Kidney tubule cell (primary cell): Measurements from ENCODE around the gene HERPUD1.
A peak's percentile ranks its signal among the peaks of the same experiment; 100 is the strongest.
"Not testable (repeated sequence)": the region's sequence is repeated elsewhere in the genome, so short reads cannot be mapped to it uniquely, and the experiment has no call there.

Experiments
- DNase-seq: peaks from one replicate; pipeline ENCODE4 v3.0.0-alpha.2; 2018; ENCODE audit warnings: low spot score

The HERPUD1 gene, protein sequence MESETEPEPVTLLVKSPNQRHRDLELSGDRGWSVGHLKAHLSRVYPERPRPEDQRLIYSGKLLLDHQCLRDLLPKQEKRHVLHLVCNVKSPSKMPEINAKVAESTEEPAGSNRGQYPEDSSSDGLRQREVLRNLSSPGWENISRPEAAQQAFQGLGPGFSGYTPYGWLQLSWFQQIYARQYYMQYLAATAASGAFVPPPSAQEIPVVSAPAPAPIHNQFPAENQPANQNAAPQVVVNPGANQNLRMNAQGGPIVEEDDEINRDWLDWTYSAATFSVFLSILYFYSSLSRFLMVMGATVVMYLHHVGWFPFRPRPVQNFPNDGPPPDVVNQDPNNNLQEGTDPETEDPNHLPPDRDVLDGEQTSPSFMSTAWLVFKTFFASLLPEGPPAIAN

DNA sequence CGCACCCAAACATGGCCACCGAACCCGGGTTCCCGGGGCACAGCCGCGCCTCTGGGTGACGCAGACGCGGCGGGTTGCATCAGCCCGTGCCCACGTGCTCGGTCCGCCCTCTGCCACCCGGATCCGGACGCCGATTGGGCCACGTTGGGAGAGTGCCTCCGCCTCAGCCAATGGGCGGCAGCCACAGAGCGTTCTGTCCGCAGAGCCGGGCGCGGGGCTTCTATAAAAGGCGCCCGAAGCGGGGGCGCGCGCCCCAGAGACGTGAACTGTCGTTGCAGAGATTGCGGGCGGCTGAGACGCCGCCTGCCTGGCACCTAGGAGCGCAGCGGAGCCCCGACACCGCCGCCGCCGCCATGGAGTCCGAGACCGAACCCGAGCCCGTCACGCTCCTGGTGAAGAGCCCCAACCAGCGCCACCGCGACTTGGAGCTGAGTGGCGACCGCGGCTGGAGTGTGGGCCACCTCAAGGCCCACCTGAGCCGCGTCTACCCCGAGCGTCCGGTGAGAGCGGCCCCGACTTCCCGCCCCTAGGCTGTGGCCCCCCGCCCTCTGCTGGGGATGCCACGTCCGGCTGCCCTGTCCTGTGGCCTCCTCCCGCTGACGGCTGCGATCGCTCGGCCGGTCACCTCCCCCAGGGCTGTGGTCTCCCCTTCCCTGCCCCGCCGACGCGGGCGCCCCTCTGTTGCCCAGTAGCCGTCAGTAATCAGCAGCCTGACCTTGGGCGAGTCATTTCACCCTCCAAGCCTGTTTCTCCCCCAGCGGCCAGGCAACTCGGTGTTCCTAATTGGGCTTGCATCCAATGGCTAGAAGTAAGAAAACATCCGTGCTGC is at the start of gene HERPUD1:
TSS of gene HERPUD1 (plus strand) at position 251 of the 829 bp plus-strand sequence. CDS start at position 354, 103 bp downstream.
- DNase-seq = peak; percentile 98

DNA sequence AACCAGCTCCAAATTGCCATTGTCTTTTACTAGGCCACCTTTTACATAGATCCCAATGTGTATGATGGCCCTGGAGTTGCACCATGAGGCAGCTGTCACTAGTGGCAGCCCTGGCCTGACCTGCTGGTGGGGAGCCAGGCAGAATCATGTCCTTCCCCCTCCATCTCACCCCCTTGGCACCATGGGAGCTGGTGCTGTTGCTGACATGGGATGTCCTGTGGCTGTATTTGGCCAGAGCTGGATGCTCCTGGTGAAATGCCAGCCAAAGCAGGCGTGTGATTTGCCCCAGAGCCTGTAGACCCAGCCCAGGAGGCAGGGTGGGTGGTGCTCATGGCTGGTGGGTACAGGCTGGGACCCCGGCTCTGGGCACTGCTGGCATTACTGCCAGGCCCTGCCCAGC is 48.4 kb upstream of the HERPUD1 start:
- DNase-seq = no peak

DNA sequence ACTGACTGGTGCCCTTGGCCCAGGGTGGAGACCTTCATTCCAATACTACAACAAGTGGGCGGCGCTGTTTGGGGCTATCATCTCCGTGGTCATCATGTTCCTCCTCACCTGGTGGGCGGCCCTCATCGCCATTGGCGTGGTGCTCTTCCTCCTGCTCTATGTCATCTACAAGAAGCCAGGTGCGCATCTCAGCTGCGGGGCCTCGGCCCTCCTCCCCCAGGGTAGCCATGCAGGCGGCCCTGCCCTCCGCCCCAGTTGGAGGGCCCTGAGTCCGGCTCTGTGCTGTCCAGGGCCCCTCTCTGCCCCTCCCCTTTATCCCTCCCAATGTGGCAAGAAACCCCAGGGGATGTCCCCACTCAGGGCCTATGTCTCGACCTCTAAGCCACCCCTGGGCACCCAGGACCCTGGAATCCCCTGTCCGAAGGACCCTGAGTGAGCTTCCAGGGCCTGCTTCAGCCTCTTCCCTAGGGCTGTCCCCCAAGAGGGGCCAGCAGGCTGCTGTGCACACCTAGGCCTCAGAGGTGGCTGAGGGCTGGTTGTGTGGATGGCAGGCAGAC is 47.8 kb upstream of the HERPUD1 start:
- no peak for DNase-seq

DNA sequence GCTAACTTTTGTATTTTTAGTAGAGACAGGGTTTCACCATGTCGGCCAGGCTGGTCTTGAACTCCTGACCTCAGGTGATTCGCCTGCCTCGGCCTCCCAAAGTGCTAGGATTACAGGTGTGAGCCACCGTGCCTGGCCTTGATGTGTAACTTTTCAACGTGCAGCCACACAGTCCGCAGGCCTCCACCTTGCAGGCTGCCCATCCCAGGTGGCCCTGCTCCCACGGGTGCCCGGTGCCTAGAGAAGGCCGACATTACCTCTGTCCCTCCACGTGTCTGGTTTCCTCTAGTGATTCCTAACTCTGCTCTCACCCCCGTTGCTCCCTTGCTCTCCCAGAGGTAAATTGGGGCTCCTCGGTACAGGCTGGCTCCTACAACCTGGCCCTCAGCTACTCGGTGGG is 47.0 kb upstream of the HERPUD1 start:
- not testable (repeated sequence) for DNase-seq

DNA sequence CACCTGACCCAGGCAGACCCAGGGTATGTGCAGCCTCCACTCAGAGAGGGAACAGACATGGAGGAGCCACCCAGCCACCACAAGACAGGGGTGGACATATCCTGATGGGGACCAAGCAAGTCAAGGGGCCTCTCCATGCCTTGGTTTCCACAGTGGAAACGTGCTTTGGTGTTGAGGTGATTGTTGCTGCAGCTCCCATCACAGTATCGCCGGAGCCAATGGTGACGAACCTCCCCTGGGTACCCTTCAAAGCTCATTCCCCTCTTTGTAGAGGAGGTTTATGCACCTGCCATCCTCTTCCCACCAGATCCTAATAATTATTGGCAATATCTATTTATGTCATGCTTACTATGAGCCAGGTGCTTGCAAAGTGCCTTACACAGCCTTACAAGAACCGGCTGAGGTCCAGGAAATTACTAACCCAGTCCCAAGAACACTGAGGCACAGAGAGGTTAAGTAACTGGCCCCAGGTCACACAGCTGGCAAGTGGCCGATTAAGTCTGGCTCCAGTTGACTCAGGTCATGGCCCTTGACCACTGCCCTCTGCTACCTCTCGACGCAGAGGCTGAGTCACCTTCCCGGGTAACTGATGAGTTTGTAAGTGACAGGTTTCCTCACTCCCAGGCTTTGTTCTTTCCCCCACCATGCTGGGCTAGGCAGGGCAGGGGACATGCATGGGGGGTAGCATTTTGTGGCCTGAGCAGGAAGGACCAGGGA is 46.3 kb upstream of the HERPUD1 start:
- DNase-seq = no peak

DNA sequence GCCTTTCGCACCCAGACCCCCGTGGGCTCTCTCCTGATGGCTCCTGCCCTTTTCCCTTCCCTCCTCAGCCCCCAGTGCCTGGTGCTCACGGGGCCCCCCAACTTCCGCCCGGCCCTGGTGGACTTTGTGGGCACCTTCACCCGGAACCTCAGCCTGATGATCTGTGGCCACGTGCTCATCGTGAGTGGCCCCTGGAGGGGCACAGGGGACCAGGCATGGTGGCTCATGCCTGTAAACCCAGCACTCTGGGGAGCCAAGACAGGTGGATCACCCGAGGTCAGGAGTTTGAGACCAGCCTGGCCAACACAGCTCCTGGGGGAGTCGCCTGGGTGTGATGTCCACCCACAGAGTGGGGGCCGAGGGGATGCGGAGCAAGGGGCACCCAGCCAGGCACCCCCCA is 45.6 kb upstream of the HERPUD1 start:
- DNase-seq = no peak

DNA sequence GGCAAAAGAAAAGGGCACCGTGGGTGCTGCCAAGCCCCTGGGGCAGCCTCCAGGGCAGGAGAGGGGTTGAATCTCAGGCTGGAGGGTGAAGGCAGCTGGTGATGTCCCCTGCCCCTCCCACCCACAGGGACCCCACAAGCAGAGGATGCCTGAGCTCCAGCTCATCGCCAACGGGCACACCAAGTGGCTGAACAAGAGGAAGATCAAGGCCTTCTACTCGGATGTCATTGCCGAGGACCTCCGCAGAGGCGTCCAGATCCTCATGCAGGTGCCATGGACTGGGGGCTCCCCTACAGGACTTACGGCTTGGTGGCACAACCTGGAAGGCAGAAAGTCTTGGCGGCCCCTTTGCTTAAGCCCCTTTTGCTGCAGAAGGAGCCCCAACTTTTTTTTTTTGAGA is 45.1 kb upstream of the HERPUD1 start:
- DNase-seq = no peak

DNA sequence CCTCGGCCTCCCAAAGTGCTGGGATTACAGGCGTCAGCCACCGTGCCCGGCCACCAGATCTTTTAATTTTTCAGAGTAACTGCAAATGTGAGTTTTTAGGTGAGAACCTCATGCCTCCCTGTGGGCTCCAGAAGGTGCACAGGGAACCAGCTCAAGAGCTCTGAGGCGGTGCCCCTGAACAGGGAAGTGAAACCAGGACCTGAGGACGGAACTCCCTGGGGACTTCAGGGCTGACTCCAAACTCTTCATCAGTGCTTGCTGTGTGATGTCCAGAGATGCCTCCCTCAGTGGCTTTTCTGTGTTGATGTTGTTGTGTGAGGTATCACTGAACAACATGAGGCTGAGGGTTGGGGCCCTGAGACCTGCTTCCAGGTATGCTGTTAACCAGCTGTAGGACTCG is 43.1 kb upstream of the HERPUD1 start:
- no peak for DNase-seq

DNA sequence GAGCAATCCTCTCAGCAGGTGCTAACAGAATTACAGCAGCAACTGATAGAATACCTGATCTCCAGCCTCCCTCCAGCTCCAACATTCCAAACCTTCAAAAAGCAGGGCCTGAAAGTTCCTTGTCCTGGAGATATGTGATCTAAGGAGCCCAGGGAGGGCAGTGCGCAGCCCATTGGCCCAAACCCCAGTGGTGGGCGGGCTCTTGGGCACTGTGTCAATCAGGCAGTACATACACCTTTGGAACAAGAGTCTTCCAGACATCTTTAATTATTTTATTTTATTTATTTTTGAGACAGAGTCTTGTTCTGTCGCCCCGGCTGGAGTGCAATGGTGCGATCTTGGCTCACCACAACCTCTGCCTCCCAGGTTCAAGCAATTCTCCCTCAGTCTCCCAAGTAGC is 42.7 kb upstream of the HERPUD1 start:
- DNase-seq = no peak

DNA sequence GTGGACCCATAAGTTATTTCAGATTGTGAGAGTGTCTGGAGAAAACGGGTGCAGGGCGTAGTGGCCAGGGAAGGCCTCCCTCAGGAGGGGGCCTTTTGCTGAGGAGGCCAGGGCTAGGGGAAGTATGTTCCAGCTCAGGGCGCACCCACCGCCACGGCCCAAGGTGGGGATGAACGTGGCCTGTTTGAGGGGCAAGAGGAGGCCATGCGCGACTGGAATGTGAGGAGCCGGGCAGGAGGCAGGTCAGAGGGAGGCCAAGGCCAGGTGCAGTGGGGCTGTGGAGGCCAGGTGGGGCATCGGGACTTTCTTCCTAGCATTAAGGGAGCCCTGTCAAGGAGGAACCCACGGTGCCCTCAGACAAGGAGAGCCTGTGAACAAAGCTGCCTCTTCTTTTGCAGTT is 40.3 kb upstream of the HERPUD1 start:
- DNase-seq = no peak

DNA sequence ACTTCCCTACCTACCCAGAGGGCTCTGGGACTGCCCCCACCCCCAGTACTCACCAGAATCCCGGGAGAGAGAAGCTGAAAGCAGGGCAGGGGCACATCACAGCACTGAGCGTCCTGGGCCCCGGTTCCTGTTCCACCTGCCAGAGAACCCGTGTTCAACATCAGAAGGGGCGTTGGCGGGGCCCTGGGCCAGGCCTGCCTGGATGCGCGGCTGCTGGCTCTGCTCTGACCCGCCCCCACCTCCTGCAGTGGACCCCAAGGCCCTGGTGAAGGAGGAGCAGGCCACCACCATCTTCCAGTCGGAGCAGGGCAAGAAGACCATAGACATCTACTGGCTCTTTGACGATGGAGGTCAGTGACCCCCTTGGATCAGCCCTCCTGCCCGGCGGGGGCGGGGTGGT is 39.2 kb upstream of the HERPUD1 start:
- no peak for DNase-seq

DNA sequence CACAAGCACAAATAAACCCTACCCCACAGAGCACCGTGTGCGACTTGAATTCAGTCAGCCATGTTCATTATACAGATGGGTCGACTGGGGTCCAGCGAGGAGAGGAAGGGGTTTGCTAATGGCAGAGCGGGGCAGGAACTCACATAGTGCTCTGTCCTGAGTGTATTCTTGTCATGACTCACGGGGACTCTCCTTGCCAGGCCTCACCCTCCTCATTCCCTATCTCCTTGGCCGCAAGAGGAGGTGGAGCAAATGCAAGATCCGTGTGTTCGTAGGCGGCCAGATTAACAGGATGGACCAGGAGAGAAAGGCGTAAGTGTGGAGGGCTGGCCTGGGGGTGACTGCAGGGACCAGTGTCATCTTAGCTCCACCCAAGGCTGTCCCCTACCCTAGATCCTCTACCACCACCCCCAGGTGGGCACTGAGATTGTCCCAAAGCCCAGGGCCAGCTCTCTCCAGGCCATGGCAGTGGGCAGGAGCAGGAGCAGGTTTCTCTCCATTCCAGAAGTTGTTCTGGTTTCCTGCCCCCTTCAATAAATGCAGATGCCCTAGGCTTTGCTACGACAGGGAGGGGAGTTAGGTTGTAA is 37.5 kb upstream of the HERPUD1 start:
- no peak for DNase-seq

DNA sequence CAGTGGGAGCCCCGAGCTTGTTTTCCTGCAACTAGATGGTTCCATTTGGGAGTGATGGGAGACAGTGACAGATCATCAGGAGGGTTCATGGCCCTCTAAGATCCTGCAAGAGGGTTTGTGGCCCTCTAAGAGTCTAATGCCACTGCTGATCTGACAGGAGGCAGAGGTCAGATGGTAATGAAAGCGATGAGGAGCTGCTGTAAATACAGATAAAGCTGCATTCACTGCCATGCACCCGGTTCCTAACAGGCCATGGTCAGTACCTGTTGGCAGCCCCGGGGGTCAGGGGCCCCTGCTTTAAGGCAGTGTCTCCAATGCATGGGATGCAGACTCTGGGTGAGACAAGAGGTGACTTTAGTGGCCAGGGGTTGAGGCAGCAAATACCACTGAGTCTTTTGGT is 36.1 kb upstream of the HERPUD1 start:
- no peak for DNase-seq

DNA sequence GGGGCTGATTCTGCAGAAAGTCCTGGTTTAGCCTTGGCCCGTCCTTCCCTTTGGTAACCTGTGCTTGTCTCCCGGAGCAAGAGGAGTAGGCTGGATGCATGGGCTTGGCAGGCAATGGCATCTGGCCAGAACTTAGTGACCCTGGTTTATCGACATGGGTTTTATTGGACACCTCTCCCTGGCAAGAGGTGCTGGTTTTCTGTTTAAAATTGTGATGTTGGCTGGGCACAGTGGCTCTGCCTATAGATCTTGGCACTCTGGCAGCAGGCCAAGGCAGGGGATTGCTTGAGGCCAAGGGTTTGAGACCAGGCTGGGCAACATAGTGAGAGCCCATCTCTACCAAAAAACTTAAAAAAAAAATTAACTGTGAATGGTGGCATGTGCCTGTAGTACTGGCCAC is 35.7 kb upstream of the HERPUD1 start:
- no peak for DNase-seq

DNA sequence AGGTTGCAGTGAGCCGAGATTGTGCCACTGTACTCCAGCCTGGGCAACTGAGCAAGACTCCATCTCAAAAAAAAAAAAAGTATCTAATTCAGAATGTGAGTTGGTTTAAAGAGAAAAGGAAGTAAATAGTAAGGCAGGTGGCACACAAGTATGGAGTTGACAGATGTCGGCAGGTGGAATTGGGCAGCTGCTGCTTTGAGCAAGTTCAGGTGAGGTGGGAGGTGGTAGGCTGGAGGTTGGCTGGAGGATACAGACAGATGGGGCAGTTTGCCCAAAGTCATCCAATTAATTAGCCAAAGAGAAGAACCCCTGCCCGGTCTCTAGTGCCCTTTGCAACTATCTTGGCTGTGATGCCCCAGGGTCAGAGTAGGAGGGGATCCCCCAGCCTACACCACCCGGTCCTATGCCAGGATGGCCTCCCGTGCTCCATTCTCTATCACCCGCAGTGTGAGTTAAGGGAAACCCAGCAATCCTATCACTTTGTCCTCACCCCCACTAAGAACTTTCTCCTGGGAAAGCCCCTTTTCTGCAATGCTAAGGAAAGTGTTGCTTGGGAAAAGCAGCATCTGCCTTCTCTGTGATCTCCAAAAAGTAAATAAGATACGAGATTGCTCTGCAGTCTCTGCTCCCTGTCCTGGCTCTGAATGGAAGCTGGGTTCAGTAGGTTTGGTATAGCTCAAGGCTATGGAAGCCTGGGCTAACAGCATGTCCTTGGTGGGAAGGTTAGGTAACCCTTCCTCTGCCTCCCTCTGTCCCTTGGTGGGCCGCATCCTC is 34.7 kb upstream of the HERPUD1 start:
- no peak for DNase-seq

DNA sequence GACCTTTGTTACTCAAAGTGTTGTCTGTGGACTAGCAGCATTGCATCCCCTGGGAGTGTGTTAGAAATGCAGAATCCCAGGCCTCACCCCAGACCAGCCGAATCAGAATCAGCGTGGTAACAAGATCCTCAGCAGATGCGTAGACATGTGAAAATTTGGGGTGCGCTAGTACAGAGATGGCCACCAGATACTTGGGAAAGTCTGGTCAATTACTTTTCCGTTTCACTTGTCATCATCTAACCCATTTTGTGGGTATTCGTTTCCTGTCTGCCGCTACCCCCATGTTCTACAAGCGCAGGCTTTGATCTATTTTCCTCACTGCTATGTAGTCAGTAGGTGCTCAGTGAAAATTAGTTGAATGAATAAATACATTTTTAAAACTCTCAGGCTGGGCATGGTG is 33.1 kb upstream of the HERPUD1 start:
- no peak for DNase-seq

DNA sequence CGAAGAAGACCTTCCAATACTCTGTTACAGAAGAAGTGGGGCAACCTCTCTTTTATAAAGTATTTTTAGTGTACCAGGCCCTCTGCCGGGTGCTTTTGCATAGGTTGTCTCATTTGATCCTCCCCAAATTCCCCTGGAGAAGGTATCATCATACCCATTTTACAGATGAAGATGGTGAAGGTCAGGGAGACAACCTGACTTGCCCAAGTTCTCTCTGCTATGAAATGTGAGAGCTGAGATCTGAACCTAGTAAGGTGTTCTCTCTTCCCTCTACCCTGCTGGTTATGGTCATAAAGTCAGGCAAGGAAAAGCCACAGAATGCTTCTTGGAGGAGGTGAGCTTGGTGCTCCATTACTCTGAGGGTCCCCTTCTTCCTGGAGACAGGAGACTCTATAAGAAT is 28.1 kb upstream of the HERPUD1 start:
- DNase-seq = no peak

DNA sequence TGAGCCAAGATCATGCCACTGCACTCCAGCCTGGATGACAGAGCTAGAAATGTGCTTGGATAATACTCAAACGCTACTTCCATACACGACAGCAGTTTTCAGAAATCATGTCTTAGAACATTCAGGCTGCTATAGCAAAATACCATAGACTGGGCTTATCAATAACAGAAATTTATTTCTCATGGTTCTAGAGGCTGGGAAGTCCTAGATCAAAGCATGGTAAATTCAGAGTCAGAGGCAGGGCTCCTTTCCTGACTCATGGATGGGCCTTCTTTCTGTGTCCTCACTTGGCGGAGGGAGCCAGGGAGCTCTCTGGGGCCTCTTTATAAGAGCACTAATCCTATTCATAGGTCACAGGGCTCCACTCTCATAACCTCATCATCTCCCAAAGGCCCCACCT is 24.5 kb upstream of the HERPUD1 start:
- no peak for DNase-seq

DNA sequence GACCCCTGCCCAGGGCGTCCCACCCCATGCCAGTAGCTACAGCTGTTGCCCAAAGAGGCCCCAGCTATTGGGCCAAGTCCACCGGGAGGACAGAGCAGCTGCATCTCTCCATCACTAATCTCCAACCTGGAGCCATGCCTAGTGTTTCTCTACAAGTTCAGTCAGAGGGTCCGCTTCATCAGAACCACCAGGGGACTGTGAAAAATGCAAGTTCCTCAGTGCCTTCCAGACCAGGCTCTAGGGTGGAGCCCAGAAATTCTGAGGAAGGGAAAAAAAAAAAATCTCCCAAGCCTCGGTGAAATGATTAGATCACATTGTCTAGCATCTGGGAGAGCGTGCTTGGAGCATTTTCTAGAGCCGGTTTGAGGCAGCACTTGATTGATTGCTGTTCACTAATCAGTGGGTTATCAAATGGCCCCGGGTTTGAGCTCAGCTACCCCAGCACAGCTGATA is 22.4 kb upstream of the HERPUD1 start:
- no peak for DNase-seq

DNA sequence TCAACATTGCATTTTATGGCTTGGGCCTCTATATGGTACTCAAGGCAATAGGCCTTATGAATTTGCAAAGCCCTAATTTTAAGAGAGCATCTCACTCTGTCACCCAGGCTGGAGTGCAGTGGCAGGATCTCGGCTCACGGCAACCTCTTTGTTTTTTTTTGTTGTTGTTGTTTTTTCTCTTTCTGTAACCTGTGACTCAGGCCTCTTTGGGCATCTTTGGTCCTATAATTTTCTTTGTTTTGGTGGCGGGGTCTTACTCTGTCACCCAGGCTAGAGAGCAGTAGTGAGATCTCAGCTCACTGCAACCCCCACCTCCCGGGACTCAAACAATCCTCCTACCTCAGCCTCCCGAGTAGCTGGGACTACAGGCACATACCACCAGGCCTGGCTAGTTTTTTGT is 21.8 kb upstream of the HERPUD1 start:
- no peak for DNase-seq
